GM19238 (cell line): ENCODE measurements around the gene CEP128.
A peak's percentile ranks its signal among the peaks of the same experiment; 100 is the strongest.

Source experiments
- DNase-seq: peaks from one replicate; pipeline ENCODE4 v3.0.0; 2011; ENCODE audit warnings: low spot score; ENCODE audit not compliant: insufficient read length

Gene CEP128

DNA sequence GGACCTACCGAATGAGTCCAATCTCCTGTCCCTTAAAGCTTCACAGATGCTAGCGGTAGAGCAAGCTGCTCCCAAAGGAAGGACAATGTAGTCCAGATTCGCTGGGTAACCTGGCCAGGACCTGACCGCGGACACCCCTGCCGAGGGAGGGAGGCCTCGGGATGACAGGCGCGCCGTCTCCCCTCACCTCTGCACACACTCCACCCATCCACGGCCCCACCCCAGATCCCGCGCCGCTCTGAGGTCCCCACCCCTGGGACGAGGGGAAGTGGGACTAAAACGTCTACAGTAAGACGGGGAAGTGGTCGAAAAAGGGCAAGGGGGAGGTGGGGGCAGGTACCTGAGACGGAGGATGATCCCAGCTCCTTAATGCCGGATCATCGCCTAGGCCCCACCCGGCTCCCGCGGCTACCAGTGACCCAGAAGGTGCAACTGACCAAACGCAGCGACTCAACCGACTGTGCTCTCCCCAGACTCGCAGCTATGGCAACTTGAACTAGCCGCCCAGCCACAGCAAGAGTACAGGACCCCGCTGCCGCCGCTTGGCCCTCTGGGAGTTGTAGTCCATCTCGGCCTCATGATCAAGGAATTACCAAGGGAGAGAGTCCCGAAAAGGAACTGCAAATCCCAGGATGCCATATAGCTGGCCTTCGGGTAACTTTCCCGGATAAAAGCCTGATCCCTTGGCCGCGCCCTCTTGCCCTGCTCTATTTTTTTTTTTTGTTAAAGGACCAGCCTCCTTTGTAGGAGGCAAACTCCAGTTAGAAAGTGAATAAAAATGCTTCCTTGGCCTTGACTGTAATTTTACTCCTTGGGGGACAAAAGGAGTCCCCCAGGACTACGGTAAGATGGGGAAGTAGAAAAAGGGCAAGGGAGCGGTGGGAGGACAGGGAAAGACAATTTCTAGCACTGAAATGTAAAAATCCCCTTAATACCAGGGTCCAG is at the start of gene CEP128:
CEP128 (minus strand) TSS at position 498 of the 945 bp plus-strand sequence.
- DNase-seq, result peak; percentile 61

DNA sequence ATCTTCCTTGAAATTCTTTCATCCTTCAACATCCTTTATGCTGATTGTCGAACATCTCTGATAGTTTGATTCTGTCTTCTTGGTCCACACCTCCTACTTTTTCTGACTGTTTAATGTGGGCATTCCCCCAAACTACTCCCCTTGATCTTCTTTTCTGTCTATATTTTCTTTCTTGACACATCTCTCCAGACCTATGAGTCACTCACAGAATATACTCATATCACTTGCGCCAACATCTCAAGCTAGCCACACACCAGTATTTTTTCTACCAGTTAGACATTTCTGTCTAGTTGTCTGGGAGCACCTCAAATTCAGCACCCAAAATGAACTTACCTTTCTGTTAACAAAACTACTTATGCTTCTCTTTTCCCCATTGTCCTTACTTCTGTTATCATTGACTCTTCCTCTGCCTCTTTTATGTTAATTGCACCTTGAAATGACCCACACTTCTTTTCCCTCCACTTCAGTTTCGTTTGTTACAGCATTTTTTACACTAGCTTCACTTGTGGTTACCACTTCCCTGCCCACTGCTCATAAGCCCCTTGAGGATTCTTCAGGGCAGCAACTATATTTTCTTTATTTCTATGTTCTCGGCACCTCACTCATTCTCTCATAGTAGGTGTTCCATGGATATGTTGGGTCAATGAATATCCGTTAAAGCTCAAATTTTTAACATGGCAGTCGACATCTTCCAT is 47.3 kb upstream of the CEP128 start:
- DNase-seq, result no peak

DNA sequence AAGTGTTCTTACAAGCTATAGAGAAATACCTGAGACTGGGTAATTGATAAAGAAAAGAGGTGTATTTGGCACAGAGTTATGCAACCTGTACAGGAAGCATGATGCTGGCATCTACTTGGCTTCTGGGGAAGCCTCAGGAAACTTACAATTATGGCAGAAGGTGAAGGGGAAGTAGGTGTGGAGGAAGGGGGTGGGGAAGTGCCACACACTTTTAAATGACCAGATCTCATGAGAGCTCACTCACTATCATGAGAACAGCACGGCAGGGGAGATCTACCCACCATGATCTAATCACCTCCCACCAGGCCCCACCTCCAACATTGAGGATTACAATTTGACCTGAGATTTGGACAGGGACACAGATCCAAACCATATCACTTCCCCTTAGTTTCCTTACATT is 46.7 kb upstream of the CEP128 start:
- no peak for DNase-seq

DNA sequence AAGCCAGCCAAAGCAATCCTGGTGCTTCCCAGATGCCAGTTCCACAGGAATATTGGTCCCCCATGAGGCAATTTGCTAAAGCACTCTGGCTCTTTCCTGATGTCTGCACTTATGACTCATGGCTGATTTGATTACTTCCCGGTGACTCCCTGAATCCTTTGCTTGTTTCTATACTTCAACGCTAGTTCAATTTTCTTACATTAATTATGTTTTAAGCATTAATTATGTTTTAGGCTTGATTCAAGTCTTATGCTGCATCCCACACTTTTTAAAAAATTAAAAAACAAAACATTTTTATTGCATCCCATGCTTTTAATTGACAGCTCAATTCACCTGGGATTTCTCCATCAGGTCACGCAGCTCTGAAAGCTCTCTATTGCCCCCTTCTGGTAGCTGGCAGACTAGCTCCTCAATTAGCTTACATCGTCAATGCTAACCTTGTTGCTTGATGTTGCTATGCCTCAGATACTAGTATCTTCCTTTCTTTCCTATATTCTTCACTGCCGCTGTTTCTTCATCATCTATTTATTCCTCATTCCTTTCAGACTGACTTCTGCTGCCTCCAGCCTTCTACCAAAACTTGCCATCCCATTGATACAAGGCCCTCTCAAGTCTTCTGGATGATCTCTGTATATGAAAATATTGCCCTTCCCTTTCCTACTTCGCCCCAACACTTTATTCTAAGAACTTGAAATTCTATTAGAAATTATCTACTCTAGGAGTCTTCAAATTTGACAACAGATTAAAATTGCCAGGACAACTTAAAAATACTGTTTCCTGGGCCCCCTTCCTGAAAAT is 45.9 kb upstream of the CEP128 start:
- peak; percentile 15 for DNase-seq

DNA sequence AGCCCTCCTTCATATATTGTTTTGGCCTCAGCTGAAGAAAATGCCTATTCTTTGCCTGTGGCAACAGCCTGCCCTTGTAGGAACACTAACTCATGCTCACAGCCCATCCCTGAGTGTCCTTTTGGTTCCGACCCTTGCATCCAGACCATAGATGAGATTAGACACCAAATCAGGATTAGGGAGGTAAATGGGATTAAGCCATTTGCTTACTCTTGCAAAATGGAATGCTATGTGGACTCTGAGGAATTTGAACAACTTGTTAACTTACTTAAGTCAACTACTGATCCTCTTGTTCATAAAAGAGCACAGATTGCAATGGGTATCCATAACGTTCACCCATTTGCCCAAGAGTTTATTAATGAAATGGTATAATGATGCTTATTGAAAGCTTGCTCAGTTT is 41.2 kb upstream of the CEP128 start:
- DNase-seq, result no peak

DNA sequence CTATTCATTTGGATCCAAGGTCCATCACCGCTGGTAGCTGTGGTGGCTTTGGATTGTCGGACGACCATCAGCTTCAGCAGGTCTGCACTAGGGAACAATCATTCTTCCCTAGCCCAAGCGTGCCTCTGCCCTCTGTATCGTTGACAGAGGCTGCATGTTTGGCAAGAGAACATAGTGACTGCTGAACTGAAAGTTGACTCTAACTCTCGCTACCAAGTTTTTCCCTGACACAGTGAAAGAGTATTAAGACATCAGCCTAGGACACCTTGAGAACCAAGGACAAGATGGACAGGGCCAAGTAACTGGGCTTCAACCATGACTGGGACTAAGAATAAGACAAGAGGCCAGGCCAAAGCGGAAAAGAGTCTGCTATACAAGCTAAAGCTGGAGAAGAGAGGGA is 40.1 kb upstream of the CEP128 start:
- DNase-seq, result no peak

DNA sequence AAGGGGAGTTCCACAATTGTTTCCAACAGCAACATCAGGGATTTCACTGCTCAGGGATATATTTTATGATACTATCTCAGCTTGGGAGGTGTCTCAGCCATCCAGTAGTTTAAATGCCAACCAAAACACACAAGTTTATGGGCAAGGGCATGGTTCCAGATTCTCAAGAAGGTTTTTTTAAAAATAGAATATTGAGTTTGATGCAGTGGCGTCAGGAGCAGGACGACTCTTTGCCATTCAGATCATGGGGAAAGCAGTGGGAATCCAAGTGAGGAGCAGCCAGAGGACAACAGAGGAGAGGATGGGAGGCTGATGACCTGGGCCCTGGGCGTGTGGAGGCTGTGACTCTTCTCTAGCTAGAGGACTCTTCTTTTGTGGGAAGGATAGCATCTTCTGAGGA is 39.6 kb upstream of the CEP128 start:
- no peak for DNase-seq

DNA sequence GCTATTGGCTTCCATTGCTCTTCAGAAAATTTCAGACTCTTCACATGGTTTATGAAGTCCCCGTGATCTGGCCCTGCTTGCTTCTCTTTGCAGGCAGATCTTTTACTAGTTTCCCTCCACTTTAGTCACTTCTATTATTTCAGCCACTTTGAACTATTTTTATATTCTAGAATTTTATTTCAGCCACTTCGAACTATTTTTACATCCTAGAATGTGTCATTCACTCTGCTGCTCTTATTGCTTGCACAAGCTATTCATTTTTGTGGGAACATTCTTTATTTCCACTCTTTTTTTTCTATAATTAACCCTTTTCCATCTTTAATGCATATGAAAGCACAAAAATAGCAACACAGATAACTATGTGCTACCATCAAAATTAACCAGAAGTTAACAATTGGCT is 38.4 kb upstream of the CEP128 start:
- DNase-seq, result no peak

DNA sequence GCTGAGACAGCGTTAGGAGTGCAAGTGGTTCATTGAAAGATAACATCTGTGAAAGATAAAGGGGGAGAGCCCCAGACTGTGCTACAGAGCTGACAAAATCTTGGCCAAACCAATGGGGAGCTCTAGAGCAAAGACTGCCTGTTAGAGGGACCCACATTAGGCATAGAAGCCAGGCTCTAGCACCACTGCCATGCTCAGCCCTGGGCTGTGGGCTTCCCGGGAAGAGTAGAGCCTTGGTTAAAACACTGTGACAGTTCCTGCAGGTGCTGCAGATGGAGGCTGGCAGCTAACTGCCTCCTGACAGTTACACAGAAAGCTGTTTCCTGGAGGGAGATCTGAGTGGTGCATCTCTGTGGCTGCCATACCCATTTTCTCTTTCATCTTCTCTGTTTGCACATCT is 36.9 kb upstream of the CEP128 start:
- DNase-seq, result no peak

DNA sequence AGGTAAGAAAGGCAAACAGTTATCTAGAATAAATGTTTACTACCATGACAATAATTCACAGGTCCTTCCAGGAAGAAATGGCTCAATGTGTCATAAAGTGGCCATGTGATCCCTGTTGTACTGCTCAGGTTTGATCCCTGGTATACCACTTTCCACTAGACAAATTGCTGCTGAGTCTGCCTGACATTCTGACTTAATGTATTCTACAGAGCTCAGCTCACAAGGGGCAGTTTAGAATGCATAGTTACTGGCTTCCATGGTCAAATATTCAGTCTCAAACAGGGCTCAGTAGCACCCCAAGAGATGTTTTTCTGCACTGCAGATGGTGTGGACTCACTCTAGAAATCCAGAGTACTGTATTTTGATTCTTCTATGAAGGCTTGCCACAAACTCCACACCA is 35.7 kb upstream of the CEP128 start:
- DNase-seq, result no peak

DNA sequence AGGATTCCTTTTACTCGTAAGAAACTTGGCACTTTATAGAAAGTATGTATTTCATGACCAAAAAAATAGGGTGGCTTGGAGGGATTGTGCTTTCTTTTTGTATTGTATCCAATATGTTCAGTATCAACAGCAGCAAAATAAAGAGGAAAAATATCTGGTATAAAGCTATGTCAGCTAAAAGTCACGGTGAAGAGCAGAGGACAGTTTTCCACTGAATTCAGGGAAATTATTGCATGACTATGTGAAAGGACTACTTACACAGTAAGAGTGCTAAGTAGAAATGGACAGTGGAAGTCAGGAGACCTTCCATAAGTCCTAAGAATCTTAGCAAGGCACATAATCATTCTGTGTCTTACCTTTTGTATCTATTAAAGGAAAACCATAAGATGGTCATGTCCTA is 33.1 kb upstream of the CEP128 start:
- no peak for DNase-seq

DNA sequence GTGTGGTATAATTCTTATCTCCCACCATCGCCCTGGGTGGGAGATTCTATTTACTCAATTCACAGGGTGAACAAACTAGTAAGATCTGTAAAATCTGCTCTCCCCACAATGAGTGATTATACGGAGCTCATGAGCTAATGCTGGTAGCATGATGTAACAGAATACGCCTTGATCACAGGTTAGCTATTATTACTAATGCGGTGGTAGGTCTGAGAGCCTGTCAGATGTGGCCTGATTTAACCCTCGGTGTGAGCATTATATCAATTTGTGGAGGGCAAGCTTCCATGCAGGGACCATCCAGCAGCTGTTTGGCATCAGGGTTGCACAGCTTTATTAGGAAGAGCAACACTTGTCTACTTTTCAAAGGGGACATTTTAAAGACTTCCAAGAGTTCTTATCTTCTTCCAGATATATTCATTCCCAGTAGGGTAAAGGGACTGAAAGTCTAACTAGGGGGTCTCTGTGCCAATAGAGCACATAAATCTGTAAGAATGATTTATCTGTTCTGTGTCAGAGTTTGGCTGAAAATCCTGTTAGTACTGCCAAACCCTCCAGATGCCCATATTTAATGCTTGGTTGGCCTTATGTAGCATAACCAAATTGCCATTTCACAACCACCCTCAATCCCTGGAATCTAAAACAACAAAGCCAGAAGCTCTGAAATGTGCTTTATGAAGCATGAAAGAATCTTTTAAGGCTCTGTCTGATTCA is 32.5 kb upstream of the CEP128 start:
- no peak for DNase-seq

DNA sequence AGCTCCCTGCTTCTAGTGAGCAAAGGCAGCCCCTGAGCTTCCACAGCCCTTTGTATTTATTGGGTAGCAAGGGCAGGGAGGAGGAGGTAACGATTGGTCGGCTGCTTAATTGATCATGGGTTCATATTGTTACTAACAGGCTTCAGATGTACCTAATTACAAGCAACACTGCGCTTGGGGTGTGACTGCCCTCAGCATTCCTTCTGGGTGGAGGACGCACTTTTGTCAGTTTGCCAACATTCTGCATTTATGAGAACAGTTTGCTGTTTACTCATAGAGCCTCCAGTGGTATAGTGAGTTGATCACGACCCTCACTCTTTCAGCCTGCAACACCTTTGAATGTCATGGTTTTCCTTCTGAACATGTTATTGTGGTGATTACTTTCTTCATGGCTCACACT is 23.5 kb upstream of the CEP128 start:
- DNase-seq, result no peak

DNA sequence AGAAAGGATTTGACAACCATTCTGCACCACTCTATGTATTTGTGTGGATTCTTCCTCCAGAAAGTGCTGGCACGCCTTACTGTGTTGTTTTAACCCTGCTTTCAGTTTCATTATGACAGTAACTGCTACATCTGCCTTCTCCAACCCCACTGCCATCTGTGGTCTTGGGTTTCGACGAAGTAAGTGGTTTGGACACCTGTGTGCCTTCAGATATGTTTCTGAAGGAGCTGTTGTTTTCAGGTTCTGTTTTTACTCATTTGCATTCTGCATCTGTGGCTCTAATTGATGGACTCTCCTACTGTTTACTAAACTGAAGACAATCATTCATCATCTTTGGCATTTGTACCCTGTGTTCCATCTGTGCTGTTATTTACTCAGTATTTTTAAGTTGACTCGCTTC is 18.0 kb upstream of the CEP128 start:
- DNase-seq, result peak; percentile 53

DNA sequence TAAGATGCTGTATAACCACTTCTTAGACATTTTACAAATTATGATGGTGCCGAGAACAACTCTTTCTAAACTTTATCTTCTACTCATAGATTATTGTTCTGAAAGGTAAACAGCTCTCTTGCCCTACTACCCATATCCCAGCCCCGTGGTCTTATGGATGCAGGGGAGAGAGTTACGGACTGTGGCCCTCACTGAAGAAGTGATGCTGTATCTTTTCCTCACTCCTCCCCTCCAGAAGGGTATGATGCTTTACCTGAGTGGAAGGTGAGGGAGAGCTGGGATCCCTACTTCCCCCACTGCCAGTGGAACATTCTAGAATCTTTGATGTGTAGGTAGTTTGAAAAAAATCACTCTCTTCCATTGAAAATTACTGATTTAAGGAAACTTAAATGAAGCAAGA is 17.4 kb upstream of the CEP128 start:
- DNase-seq, result no peak

DNA sequence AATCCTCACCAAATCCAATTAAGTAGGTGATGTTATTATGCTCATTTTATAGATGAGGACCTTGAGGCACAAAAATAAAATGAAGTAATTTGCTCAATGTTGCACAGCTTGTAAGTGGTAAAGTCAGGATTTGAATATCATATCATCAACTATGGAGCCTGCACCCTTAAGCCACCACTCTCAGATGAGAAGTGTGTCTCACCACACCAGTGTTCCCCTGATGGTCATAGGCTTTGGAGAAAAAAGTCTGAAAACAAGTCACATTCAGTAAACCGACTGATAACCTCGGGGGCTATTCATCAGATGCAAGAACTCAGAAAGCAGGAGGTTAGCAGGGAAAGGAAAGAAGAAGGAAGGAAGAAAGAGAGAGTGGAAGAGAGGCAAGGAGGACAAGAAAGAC is 16.7 kb upstream of the CEP128 start:
- no peak for DNase-seq

DNA sequence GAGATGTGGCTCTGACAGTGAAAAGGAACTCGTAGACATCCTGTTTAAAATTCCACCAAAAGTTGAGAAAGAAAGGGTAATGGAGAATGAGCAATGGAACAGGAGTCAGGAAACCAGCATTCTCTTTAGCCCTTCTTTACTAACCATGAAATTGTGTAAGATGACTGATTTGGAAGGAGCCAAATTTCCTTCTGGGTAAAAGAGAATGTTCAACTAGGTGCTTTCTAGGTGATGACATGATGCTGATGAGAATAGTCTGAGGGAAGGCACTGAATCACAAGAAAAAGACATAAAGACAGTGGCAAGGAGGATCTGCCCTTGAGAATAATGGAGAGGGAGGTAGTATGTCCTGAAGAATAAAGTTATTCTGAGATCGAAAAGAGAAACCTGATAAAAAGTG is 16.1 kb upstream of the CEP128 start:
- DNase-seq, result no peak

DNA sequence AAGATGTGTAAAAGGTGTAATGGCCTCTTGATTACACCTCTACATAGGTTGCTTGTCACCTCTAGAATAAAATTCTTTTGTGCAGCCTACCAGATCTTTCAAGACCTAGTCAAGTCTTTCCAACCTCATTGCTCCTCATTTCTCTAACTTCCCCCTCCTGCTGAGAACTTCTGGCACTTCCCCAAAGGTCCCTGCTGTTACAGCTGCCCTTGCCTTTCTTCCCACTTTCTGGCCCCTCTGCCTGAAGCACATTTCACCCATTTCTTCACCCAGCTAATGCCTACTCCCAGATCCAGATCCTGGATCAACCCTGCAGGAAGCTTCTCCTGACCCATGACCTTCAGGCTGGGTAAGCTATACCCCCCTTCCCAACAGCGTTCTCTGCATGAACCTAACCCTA is 15.4 kb upstream of the CEP128 start:
- no peak for DNase-seq

DNA sequence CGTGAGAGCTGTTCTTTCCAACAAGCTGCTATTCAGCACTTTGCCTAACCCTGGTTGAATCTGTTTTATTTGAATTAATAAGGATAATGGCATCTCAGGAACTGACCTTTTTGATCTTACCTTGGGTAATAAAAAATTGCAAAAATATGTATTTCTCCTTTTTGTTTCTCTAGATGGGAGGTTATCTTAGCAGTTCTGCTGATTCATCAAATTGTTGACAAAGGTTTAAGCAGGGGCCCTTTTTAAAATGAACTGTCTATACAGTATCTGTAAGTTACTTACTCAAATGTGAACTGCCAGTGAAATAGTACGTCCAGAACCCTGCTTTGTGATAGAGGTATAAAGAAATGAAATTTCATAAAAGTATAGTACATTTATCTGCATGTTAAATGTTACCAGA is 14.6 kb upstream of the CEP128 start:
- DNase-seq, result no peak

DNA sequence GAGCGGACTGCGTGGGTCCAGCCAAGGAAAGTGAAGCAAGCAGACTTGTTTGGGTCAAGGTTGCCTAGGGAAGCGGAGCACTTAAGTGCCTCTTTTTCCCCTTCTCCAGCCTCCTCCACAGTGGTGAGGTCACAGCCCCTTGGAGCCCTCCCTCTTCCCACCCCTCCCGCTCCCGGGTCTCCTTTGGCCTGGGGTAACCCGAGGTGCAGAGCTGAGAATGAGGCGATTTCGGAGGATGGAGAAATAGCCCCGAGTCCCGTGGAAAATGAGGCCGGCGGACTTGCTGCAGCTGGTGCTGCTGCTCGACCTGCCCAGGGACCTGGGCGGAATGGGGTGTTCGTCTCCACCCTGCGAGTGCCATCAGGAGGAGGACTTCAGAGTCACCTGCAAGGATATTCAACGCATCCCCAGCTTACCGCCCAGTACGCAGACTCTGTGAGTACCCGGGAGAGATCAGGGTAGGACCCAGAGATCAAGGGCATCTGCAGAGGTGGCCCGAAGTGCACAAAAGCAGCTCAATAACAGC is 13.9 kb upstream of the CEP128 start, which contains the start of gene TSHR:
TSHR (plus strand) TSS at position 206 of the 526 bp plus-strand sequence; CDS start at position 266, 60 bp downstream.
- DNase-seq, result no peak
